Colonic mucosa (tissue), 4 donors: ENCODE data around the gene ATMIN. TPM values are rescaled to one million over a fixed set of nuclear protein-coding genes. Genes with fewer than 3 reads are reported as not detected.
A peak's percentile ranks its signal among the peaks of the same experiment; 100 is the strongest.

ENCODE experiments used
- DNase-seq: peaks from one replicate; pipeline ENCODE4 v3.0.0-alpha.2; 2020
- H3K27ac ChIP-seq: fragments of 200-600 bp; one replicate; pipeline ENCODE4 v1.8.0; 2021
- H3K27me3 ChIP-seq: fragments of 200-600 bp; one replicate; pipeline ENCODE4 v1.8.0; 2021
- H3K36me3 ChIP-seq: fragments of 200-600 bp; one replicate; pipeline ENCODE4 v1.8.0; 2021
- H3K4me1 ChIP-seq: fragments of 200-600 bp; one replicate; pipeline ENCODE4 v1.8.0; 2021; ENCODE audit warnings: mild to moderate bottlenecking
- H3K4me3 ChIP-seq: fragments of 200-600 bp; one replicate; pipeline ENCODE4 v1.8.0; 2021
- H3K9ac ChIP-seq, 2 donors: one replicate each; pipeline ENCODE4 v1.7.0; 2013; ENCODE audit warnings: control low read depth in 2 of 2, low read depth in 2 of 2, low read length in 2 of 2
- H3K9me3 ChIP-seq: fragments of 200-600 bp; one replicate; pipeline ENCODE4 v1.8.0; 2021
- intact Hi-C: fragments of 100-400 bp; cut with DNase I; formaldehyde crosslinking; loops from one replicate; pipeline ENCODE4 v1.14.1; 2022
- total RNA-seq, 2 donors: library from RNA; stranded (reverse); fragmentation: NEBNext Ultra II Directional in 1 of 2; extraction: Animal tissue kit (Norgen Biotek cat#: 25700) in 1 of 2; gene quantifications; one replicate each; pipeline ENCODE4 v1.2.1, GENCODE V29; 2021
- TF ChIP-seq, protein P1 (sequence below): fragments of 200-600 bp; IDR thresholded peaks from one replicate; pipeline ENCODE4 v1.8.0; 2022; ENCODE audit warnings: antibody characterized with exemption, mild to moderate bottlenecking
- donor health status: healthy.
- donor health status: DM: no; HTN: no; CAD: no.
- donor health status: DM: no; HTN: no; CAD: no.

Gene ATMIN, protein sequence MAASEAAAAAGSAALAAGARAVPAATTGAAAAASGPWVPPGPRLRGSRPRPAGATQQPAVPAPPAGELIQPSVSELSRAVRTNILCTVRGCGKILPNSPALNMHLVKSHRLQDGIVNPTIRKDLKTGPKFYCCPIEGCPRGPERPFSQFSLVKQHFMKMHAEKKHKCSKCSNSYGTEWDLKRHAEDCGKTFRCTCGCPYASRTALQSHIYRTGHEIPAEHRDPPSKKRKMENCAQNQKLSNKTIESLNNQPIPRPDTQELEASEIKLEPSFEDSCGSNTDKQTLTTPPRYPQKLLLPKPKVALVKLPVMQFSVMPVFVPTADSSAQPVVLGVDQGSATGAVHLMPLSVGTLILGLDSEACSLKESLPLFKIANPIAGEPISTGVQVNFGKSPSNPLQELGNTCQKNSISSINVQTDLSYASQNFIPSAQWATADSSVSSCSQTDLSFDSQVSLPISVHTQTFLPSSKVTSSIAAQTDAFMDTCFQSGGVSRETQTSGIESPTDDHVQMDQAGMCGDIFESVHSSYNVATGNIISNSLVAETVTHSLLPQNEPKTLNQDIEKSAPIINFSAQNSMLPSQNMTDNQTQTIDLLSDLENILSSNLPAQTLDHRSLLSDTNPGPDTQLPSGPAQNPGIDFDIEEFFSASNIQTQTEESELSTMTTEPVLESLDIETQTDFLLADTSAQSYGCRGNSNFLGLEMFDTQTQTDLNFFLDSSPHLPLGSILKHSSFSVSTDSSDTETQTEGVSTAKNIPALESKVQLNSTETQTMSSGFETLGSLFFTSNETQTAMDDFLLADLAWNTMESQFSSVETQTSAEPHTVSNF
- 10 to 100 TPM; 23.9 to 26.3 TPM for total RNA-seq

DNA sequence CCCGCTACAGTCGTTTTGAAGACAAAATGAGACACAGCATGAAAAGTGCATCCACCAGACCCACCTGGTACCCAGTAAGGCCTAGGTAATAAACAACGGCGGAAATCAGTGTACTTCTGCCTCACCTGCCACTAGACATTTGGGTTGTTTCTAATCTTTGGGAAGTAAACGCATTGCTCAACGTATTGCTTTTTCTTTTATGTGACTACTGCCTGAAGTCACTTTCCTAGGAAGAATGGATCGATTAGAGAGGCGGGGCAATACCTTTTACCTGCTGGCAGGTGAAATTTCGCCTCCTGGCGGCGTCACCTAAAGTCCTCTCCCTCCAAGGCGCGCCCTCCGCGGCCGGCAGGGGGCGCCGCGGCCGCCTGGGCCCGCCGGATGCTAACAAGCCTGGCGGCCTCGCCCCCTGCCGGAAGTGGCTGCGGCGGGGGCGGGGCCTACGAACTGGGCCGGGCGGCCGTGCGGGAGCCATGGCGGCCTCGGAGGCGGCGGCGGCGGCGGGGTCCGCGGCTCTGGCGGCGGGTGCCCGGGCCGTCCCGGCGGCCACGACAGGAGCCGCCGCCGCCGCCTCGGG lies at the start of gene ATMIN:
Gene ATMIN (plus strand): TSS at position 445 of the 577 bp plus-strand sequence. CDS start 29 bp downstream, at position 474.
- no peaks in the 10 kb centered on the region for H3K36me3 ChIP-seq
- H3K9me3 ChIP-seq: no peaks in the 10 kb centered on the region
- H3K27ac ChIP-seq: no peak within 1 kb of the TSS
- H3K9ac ChIP-seq: peak within 1 kb of the TSS; percentile 82 to 90
- TF ChIP-seq, protein P1, sequence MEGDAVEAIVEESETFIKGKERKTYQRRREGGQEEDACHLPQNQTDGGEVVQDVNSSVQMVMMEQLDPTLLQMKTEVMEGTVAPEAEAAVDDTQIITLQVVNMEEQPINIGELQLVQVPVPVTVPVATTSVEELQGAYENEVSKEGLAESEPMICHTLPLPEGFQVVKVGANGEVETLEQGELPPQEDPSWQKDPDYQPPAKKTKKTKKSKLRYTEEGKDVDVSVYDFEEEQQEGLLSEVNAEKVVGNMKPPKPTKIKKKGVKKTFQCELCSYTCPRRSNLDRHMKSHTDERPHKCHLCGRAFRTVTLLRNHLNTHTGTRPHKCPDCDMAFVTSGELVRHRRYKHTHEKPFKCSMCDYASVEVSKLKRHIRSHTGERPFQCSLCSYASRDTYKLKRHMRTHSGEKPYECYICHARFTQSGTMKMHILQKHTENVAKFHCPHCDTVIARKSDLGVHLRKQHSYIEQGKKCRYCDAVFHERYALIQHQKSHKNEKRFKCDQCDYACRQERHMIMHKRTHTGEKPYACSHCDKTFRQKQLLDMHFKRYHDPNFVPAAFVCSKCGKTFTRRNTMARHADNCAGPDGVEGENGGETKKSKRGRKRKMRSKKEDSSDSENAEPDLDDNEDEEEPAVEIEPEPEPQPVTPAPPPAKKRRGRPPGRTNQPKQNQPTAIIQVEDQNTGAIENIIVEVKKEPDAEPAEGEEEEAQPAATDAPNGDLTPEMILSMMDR: peak; percentile 79
- H3K27me3 ChIP-seq: no peaks in the 10 kb centered on the region
- peak within 1 kb of the TSS; percentile 73 for H3K4me3 ChIP-seq
- no peaks in the 10 kb centered on the region for H3K4me1 ChIP-seq
- intact Hi-C loops: loop anchor here (10.0 kb wide), 1 partner anchor 699 kb away; no protein-coding TSS in a partner anchor
- DNase-seq: peak; percentile 87

DNA sequence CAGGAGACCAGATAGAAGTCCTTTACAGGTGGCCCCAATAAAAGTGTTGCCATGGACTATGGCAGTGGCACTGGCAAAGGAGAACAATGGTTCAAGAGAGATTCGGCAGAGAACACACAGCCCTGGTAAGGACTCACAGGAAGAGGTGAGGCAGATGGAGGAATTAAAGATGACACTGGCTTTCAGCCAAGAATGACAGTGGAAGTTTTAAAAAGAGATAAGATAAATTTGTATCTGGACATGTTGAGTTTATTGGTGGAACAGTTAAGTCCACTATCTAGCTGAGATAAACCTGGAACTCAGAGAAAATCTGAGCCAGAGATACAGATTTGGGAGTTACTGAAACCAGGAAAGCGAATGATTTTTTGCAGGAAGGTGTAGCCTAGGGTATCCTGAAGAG lies 49.1 kb upstream of the ATMIN start:
- DNase-seq: no peak
- H3K4me3 ChIP-seq: no peak overlapping the region
- H3K36me3 ChIP-seq: no peaks in the 10 kb centered on the region
- H3K9ac ChIP-seq: no peak overlapping the region
- intact Hi-C loops: no loop called here
- no peaks in the 10 kb centered on the region for H3K9me3 ChIP-seq
- H3K4me1 ChIP-seq: peaks cover 5% of the 10 kb centered on the region
- TF ChIP-seq, protein P1: no peak
- H3K27ac ChIP-seq: no peak overlapping the region
- no peaks in the 10 kb centered on the region for H3K27me3 ChIP-seq

DNA sequence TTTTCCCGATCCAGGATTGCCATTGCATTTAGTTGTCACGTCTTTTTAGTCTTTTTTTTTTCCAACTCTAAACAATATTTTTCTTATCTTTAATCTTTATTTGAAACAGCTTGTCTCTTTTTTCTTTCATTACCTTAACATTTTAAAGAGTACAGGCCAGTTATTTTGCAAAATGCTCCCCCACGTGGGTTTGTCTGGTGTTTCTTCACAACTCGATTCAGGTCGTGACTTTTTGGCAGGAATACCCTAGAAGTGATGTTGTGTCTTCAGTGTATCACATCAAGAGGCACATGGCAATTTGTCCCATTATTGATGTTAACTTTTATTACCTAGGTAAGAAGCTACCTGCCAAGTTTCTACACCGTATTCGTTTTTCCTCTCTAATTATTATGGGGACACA lies 46.9 kb upstream of the ATMIN start:
- no peak for DNase-seq
- Histone ChIP-seq H3K4me3 (no peak overlapping the region), H3K27me3 (no peaks in the 10 kb centered on the region), H3K9me3 (no peaks in the 10 kb centered on the region), H3K27ac (no peak overlapping the region), H3K36me3 (no peaks in the 10 kb centered on the region), H3K9ac (no peak overlapping the region), H3K4me1 (no peaks in the 10 kb centered on the region)
- intact Hi-C loops: no loop called here
- TF ChIP-seq, protein P1: no peak

DNA sequence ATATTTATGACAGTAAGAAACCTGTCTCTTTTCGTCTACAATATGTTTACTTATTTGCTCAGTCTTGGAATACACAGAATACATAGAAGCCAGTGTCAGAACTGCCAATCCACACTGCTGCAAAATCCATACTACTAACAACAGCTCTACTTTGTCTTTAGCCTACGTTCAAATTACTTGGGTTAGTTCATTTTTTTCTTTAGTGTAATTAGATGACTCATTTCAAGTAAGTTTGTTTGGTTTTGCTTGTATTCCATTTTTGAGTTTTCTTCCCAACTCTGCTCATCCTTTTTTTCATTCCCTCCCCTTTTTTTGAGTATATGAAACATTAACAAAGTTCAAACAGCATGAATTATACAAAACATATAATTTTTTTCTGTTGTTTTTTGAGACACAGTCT lies 45.8 kb upstream of the ATMIN start:
- Histone ChIP-seq H3K4me3 (no peak overlapping the region), H3K9me3 (no peaks in the 10 kb centered on the region), H3K27me3 (no peaks in the 10 kb centered on the region), H3K27ac (no peak overlapping the region), H3K36me3 (no peaks in the 10 kb centered on the region), H3K4me1 (no peaks in the 10 kb centered on the region), H3K9ac (no peak overlapping the region)
- DNase-seq: no peak
- intact Hi-C loops: no loop called here
- TF ChIP-seq, protein P1: no peak

DNA sequence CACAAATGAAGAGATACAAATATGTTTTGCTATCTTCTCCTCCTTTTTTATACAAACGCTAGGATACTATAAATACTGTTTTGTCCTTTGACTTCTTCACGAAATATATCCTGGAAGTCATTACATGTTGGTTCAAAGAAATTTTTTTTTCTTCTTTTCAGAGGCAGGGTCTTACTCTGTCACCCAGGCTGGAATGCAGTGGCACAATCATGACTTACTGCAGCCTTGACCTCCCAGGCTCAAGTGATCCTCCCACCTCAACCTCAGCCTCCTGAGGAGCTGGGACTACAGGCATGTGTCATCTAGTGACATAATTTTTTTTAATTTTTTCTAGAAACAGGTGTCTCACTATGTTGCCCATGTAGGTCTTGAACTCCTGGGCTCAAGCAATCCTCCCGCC lies 45.1 kb upstream of the ATMIN start:
- Histone ChIP-seq H3K9ac (no peak overlapping the region), H3K36me3 (no peaks in the 10 kb centered on the region), H3K4me1 (no peaks in the 10 kb centered on the region), H3K27ac (no peak overlapping the region), H3K9me3 (no peaks in the 10 kb centered on the region), H3K4me3 (no peak overlapping the region), H3K27me3 (no peaks in the 10 kb centered on the region)
- no peak for DNase-seq
- intact Hi-C loops: no loop called here
- TF ChIP-seq, protein P1: no peak
